HepG2 (cell line): Measurements from ENCODE around the gene AQP10. TPM values are rescaled to one million over a fixed set of nuclear protein-coding genes. Genes with fewer than 3 reads are reported as not detected.

Experiments used
- CBX2 ChIP-seq, 2 experiments: fragments of 200-600 bp in 1 of 2; sonication (generic); formaldehyde crosslinking in 1 of 2; IDR thresholded peaks; 2 replicates each; pipeline versions ENCODE4 v1.7.0 to v1.8.1; 2018 to 2022; ENCODE audit warnings: low read depth in 2 of 2, low read length in 1 of 2, mild to moderate bottlenecking in 1 of 2, missing genetic modification reagents in 1 of 2
- CREB1 ChIP-seq, 2 experiments: fragments of 450-650 bp in 1 of 2; IDR thresholded peaks; 2 replicates each; pipeline ENCODE4 v1.6.1; 2016 to 2017; ENCODE audit warnings: control low read depth in 1 of 2, mild to moderate bottlenecking in 1 of 2, missing compliant biosample characterization in 1 of 2, missing genetic modification characterization in 1 of 2
- EED ChIP-seq: sonication (generic); formaldehyde crosslinking; IDR thresholded peaks from 2 replicates; pipeline ENCODE4 v1.5.0; 2020; ENCODE audit warnings: mild to moderate bottlenecking, missing genetic modification reagents
- GATA4 ChIP-seq: sonication (generic); IDR thresholded peaks from 2 replicates; pipeline ENCODE4 v1.6.1; 2016; ENCODE audit warnings: antibody characterized with exemption, low read depth, borderline replicate concordance
- HDAC6 ChIP-seq: fragments of 200-600 bp; sonication (generic); IDR thresholded peaks from 2 replicates; pipeline ENCODE4 v1.7.0; 2017; ENCODE audit warnings: mild to moderate bottlenecking, antibody characterized with exemption, low read length, low read depth
- HHEX ChIP-seq: IDR thresholded peaks from 2 replicates; pipeline ENCODE4 v1.6.1; 2016; ENCODE audit warnings: control low read depth
- ISX ChIP-seq: sonication (generic); formaldehyde crosslinking; conservative IDR thresholded peaks from 2 replicates; pipeline ENCODE4 v1.5.0; 2020; ENCODE audit warnings: missing genetic modification reagents
- KDM3A ChIP-seq: IDR thresholded peaks from 2 replicates; pipeline ENCODE4 v1.6.1; 2018; ENCODE audit warnings: low read depth, missing compliant biosample characterization
- MATR3 ChIP-seq: sonication (generic); formaldehyde crosslinking; IDR thresholded peaks from 2 replicates; pipeline ENCODE4 v1.4.0; 2020; ENCODE audit warnings: missing genetic modification reagents
- NR2F6 ChIP-seq, 2 experiments: IDR thresholded peaks; 2 replicates each; pipeline ENCODE4 v1.6.1; 2016; ENCODE audit warnings: antibody characterized with exemption in 1 of 2, mild to moderate bottlenecking in 1 of 2
- PAXIP1 ChIP-seq: sonication (generic); formaldehyde crosslinking; conservative IDR thresholded peaks from 2 replicates; pipeline ENCODE4 v1.4.0; 2020; ENCODE audit warnings: mild to moderate bottlenecking, missing genetic modification reagents, moderate library complexity
- RNF2 ChIP-seq: fragments of 450-650 bp; conservative IDR thresholded peaks from 2 replicates; pipeline ENCODE4 v1.6.1; 2016; ENCODE audit warnings: low read depth
- SUZ12 ChIP-seq: fragments of 150-350 bp; IDR thresholded peaks from 2 replicates; pipeline ENCODE4 v1.6.1; 2014; ENCODE audit warnings: low read depth, low read length
- ZNF124 ChIP-seq: sonication (generic); formaldehyde crosslinking; IDR thresholded peaks from 2 replicates; pipeline ENCODE4 v1.4.0; 2020; ENCODE audit warnings: missing genetic modification reagents
- ZNF180 ChIP-seq: sonication (generic); formaldehyde crosslinking; IDR thresholded peaks from 2 replicates; pipeline ENCODE4 v1.4.0; 2020; ENCODE audit warnings: low read depth, missing genetic modification reagents, borderline replicate concordance
- ZNF629 ChIP-seq: sonication (generic); formaldehyde crosslinking; conservative IDR thresholded peaks from 2 replicates; pipeline ENCODE4 v1.5.0; 2020; ENCODE audit warnings: missing genetic modification reagents
- ZNF646 ChIP-seq: sonication (generic); formaldehyde crosslinking; IDR thresholded peaks from 2 replicates; pipeline ENCODE4 v1.9.0; 2021; ENCODE audit warnings: mild to moderate bottlenecking, missing genetic modification reagents
- ZNF704 ChIP-seq: sonication (generic); formaldehyde crosslinking; IDR thresholded peaks from 2 replicates; pipeline ENCODE4 v1.8.1; 2023; ENCODE audit warnings: mild to moderate bottlenecking, inconsistent platforms, moderate library complexity, missing genetic modification reagents, borderline replicate concordance
- polyA plus RNA-seq, 8 experiments: library from polyadenylated mRNA; depleted of rRNA in 3 of 8; stranded (reverse) in 7 of 8; unstranded in 1 of 8; fragments of >200 nt; fragmentation: Illumina TruSeq in 4 of 8; extraction: Trizol in 4 of 8; gene quantifications; 2 replicates each; pipeline versions ENCODE4 v1.2.1 to v1.2.3, GENCODE V29; 2011 to 2016; ENCODE audit warnings: low read depth in 4 of 8, missing spikeins in 1 of 8, mixed read lengths in 1 of 8; ENCODE audit not compliant: insufficient read depth in 1 of 8
- total RNA-seq, 5 experiments: library from RNA; depleted of rRNA; stranded (reverse); fragments of >200 nt; fragmentation: Illumina TruSeq; extraction: Trizol; gene quantifications; 2 replicates each; pipeline ENCODE4 v1.2.3, GENCODE V29; 2016; ENCODE audit warnings: low read depth in 1 of 5

The AQP10 gene
- total and polyA plus RNA-seq, 2 of the 13 experiments (the other 11 are each of a cell fraction or from before 2014, with no cell fraction given) = 0.30 TPM; not detected in 1

GRCh38 chr1:154335025-154335714 is 14.3 kb downstream of the AQP10 start (continued):
- TF ChIP-seq ZNF646 (CRISPR knock-in tag) = no peak
- no peak for TF ChIP-seq MATR3 (CRISPR knock-in tag)
- no peak for TF ChIP-seq NR2F6 (IDR thresholded peaks at IDR 0.05)
- TF ChIP-seq NR2F6 (CRISPR knock-in tag; IDR thresholded peaks at IDR 0.05) = no peak
- TF ChIP-seq ZNF180 = no peak
- TF ChIP-seq HHEX (CRISPR knock-in tag) = no peak
- no peak for TF ChIP-seq ISX (CRISPR knock-in tag)
- TF ChIP-seq CREB1 (IDR thresholded peaks at IDR 0.05) = no peak
- TF ChIP-seq CREB1 (CRISPR knock-in tag; IDR thresholded peaks at IDR 0.05) = no peak
- TF ChIP-seq KDM3A (CRISPR knock-in tag) = no peak
- TF ChIP-seq PAXIP1 (CRISPR knock-in tag) = no peak
- no peak for TF ChIP-seq ZNF704
- no peak for TF ChIP-seq ZNF629 (CRISPR knock-in tag)
- TF ChIP-seq SUZ12 = no peak
- TF ChIP-seq ZNF124 = 0 out of 2 replicates have a peak, but pooled peaks have one; percentile 36
- no peak for TF ChIP-seq HDAC6
- no peak for TF ChIP-seq CBX2 (IDR thresholded peaks at IDR 0.05; ENCODE audit: low read depth, low read length)
- no peak for TF ChIP-seq CBX2 (CRISPR knock-in tag; IDR thresholded peaks at IDR 0.05; ENCODE audit: low read depth)
- TF ChIP-seq RNF2 = no peak
- TF ChIP-seq EED (CRISPR knock-in tag) = no peak
- TF ChIP-seq GATA4 = no peak
